ELR (cell line): ENCODE measurements around the gene FAM107B.
"Not testable (repeated sequence)": the region's sequence is repeated elsewhere in the genome, so short reads cannot be mapped to it uniquely, and the experiment has no call there.

Experiments used
- DNase-seq: peaks from one replicate; pipeline ENCODE4 v3.0.0-alpha.2; 2015; ENCODE audit warnings: low read depth

Gene FAM107B

DNA sequence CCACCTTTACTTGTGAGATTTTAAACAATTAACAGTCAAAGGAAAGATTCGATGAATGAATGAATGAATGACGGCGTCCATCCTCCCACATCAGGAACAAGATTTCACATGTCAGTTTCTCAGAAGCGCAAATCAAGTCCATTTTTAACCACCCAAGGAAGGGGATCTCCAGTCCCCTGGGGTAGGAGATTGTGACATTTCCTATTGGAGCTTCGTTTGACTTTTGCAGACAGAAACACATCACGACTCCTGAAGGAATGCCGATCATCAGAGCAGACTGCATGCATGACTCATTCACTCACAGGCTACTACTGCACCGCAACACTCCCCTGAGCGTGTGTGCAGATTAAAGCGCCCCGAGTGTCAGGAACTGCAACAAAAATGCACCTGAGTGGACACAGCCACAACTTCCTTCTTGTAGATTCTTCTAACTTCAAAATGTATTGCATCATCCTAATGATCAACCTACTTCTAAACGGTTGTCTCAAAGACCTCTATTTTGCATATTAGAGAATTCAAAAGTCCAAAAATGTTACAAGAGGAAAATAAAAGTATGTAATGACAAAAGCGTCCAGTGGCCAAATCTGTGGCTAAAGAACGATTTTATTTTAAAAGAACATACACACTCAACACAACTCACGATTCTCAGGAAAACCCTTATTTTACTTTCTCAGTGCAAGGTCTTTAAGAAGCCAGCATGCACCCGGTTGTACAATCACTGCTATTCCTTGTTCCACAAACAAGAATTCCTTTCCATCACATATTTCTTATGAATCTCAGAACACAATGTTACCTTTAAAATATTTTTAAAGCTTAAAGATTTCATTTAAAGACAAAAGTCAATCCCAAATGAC is 172.6 kb downstream of the FAM107B start:
- peak; percentile 94 for DNase-seq

DNA sequence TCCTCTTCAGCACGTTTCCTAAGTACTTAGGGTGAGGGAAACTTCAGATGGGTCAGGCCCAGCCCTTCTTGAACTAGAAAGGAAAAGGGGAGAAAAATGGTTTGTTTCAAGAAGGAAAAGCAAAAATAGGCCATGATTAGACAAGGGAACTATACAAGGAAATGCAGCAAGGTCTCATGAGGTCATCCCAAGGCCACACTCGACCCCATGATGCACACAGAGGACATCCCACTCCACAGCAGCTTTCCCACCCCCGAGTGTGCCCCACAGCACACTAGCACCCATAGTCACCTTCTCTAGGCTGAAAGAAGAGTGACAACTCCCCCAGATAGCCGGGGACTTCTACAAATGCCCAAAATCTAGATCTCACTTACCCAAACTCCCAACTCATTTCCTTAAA is 173.4 kb downstream of the FAM107B start:
- no peak for DNase-seq

DNA sequence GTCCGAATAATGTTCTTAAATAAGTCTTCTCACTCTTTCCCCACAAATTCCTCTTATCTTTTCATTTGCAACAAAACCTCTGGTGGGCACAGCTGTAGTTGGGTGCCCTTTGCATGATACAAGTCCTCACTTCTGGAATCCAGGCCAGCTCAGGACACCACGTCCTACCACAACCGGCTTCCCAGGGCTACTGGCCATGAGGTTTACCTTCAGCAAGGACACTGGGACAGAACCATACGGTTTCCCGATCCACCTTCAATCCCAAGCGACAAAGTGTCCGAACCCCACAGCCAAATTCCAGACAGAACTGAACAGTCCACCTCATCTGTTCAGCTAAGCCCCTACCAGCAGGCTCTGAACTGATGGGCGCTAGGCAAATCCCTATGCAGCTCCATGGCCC is 174.6 kb downstream of the FAM107B start:
- DNase-seq: no peak

DNA sequence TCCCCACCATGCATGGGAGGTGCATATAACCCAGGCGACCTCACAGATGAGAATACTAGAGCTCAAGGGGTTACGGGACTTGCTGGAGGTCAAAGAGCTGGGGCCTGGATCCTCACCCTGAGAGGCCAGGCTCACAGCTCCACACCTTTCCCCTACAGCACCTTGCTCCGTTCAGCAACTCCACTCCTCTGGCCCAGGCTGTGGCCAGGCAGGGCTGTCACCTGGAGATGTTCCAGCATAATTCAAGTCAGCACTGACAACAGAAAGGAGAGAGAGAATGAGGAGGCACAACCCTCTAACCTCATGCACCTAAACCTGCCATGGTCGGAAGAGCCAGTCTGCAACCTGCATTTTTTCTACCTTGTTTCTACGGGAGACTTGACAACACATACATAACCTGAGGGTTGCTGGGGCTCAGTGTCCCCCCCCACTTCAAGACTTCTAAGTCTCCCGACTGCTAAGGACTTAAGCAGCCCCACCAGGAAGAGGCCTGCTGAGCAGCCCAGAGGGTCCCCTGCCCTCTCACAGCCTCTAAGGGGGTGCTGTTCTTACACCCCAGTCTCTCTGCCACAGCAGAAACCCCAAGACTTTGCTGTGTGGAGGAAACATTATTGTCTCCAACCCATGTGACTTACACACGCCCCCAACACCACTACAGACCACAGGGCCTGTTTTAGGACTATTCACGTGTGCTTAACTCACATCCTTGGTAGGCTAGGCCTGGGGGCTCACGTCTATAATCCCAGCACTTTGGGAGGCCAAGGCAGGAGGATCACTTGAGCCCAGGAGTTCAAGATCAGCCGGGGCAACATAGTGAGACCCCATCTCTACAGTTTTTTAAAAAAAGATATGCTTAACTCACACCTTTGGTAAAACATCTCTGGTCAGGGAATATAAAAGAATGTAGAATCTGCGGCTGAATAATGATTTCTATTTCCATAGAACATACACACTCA is 175.6 kb downstream of the FAM107B start:
- DNase-seq: no peak

DNA sequence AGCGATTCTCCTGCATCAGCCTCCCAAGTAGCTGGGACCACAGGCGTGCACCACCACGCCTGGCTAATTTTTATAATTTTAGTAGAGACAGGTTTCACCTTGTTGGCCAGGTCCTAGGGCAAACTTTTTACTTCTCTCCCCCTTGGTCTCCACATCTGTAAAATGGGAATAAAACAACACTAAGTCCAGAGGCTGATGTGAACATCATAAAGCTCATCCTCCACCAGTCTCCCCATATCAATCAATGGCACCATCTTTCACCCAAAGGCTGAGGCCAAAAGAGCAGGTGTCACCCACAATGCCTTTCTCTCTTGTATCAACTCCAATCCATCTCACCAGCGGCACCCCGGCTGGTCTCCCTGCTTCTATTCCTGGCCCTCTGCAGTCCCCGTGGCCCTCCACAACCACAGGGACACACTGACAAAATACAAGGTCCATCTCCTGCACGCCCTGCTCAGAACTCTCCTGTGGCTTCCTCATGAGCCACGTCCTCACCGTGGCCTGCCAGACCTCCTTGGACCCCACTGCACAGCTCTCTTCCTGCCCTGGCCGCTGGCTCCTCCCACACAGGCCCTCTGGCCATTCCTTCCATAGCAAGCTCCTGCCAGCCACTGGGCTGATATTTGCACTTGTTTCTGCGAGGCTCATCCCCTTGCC is 179.0 kb downstream of the FAM107B start:
- no peak for DNase-seq

DNA sequence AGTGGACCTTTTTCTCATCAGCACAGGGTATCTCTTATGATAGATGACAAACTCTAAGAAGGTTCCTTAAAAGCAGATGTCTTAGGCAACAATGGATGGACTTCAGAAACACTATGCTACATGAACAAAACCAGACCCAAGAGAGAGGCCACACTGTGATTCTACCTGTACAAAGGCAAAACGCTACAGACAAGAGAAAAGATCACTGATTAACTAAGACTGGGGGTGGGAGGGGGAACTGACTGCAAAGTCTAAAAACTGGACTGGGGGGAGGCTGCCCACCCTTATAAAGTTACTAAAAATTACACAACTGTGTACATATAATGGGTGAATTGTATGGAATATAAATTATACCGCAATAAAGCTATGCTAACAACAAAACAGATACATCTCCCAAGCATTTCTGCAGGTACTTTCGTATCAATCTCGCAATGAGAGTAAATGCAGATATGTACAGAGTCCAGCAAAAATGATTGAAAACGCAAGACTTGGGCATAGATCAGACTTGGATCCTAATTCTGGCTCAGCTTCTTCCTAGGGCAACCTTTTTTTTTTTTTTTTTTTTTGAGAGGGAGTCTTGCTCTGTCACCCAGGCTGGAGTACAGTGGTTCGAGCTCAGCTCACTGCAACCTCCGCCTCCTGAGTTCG is 179.7 kb downstream of the FAM107B start:
- DNase-seq: no peak

DNA sequence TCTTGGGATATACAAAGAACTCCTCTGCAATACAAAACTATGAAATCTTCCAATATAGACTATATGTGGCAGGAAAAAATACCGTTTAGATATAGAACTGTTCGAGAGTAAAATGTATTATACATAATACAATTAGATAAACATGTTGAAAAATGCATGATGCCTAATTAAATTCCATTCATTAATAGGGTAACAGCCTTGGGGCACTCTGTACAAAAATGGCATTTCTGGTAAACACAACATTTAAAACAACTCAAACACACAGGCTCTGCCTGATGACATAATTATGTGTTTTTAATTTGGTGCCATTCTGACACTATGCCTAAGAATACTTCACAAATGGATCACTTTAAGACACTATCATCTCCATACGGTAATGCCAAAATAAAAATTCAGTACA is 180.9 kb downstream of the FAM107B start:
- no peak for DNase-seq

DNA sequence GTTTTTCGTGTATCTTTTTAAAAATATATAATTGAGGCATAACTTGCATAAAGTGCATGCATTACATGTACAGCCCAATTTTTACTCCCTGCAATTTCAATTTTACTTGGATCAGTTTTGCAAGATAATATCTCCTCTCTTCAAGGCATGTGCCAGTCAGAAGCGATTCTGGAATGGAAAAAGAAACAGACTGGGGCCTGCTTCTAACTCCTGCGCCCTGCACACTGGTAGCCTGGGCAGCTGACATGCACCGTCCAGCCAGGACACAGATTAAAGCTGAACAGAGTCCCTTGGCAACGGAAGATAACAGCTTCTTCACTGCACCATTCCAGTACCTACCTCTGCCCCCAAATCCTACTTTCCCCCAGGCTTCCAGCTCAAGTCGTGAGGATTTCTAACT is 182.1 kb downstream of the FAM107B start:
- DNase-seq: no peak

DNA sequence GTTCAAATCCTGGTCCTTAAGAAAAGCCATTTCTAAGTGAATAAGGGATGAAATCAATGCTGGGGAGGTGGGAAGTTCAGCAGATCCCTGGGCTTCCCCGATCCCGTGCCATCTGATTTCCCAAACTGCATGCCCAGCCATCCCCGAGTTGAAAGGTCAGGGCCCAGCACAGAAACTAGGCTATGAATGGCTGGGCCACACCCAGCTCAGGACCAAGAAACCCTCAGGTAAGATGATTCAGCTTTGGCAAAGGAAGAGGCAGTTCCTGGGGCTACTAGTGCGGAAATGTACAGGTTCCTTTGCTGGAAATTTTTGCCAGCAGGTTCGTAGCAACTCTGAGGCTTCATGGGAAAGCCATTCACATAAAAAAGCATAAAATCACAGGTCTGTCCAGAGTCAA is 182.7 kb downstream of the FAM107B start:
- no peak for DNase-seq

DNA sequence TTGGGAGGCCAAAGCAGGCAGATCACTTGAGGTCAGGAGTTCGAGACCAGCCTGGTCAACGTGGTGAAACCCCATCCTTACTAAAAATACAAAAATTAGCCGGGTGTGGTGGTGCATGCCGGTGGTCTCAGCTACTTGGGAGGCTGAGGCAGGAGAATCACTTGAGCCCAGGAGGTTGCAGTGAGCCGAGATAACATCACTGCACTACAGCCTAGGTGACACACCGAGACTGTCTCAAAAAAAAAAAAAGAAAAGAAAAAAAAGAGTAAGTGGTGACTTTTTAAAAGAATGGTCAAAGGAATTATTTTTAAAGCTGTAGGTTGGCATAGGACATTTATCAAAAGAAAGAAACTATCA is 185.8 kb downstream of the FAM107B start:
- not testable (repeated sequence) for DNase-seq

DNA sequence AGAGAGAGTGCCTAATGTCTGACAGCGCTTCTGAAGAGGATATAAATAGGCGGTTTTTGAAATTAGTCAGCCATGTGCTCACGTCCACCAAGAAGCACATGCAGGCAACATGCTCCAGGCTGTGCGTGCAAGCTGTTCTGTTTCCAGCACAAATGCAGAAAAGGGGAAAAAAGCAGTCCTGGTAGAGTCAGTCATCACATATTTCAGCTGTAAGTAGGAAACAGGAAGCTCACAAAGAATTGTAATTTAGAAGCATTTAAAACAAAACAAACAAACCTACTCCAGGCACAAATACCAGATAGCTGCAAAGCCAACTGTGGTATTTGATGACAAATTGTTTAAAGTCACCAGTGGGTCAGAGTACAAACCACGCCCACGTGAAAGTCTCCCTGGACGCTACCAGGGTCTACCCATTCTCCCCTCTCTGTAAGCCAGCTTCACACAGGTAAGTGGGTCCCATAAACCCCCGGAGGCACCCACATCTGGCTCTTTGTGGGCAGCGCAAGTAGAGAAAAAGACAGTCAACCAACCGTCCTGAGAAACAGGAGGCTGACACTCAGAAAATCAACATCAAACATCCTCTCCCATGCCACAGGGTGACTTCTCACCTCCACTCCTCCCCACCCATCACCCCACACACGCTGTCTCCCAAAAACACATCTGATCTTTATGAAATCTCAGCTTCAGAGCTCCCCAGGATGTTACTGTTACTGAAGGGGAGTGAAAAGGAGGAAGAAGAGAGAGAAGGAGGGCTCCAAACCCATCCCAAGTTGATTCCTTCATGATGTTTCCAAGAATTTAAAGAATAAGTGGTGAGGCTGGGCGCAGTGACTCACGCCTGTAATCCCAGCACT is 186.4 kb downstream of the FAM107B start:
- DNase-seq: peak; percentile 98

DNA sequence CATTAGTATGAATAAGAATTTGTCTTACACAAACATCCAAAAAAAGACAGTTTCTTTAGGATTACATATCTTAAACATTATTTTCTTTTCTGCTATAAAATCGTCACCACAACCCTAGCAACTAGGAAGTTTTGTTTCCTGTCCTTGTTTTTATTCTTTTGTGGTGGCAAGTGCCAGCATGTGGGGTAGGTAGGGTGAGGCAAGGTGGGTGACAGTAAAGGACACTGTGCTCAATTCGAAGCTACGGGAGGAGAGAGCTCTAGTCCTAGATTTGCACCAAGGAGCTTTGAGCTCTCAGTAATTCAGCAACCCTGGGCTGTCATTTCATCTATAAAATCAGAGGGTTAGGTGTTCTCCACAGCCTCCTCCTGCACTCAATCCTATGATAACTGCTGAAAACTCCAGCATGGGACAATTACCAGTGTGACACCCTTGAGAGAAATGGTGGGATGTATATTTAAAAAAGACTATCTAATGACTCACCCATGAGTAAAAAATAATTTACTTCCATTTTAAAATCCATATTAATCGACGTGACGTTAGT is 187.1 kb downstream of the FAM107B start:
- DNase-seq: no peak

DNA sequence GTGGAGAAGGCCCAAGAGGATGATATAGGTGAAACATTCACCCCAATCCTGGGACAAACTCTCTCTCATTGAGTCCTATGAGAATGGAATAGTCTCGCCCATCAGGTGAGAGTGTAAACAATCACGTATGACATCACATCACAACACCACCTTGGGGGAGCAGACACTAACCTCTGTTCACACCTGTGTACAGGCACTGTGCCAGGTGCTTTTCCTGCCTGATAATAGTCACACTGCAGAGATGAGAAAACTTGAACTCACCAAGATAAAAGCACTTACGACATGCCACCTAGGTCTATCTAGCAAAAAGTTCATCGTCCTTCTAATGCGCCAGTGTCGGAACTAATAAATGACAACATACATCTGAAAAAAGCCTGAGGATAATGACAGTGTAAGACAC is 187.8 kb downstream of the FAM107B start:
- no peak for DNase-seq

DNA sequence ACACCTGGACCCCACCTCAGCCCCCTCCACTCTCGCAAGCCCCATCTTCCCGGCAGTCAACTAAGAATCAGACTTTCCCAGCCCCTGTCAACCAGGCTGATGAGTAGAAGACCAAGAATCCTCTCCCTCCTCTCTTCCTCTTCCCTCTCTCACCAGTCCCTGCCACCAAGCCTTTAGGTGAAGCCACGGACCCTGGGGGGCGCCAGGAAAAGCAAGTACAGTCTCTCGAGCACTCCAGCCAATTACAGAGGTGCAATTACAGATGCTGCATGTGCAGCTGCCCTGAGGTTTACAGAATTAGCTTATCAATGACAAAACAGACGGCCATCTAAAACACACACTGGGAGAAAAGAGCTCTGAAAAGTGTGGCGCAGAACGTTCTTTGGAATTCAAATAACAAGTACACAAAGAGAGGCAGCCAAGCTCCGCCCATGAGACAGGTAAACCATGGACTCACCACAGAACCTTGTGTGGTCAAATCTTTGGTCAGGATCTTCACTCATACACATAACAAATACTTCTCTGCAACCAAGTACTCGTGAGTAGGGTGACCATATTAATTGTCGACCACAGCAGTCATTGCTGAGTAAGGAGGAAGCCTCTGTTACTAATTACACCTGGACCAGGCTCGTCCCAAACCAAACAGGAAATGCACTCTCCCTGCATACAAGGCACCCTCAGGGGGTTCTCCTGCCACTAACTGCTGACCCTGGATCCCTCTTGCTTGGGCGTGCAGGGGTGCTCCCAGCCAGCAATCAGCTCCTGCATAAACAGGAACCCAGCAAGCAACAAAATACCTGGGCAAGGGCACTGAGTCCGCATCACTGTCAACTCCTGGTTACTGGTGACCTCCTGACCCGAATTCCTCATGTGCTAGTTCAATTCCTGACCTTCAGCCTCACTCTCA is 189.2 kb downstream of the FAM107B start:
- peak; percentile 35 for DNase-seq

DNA sequence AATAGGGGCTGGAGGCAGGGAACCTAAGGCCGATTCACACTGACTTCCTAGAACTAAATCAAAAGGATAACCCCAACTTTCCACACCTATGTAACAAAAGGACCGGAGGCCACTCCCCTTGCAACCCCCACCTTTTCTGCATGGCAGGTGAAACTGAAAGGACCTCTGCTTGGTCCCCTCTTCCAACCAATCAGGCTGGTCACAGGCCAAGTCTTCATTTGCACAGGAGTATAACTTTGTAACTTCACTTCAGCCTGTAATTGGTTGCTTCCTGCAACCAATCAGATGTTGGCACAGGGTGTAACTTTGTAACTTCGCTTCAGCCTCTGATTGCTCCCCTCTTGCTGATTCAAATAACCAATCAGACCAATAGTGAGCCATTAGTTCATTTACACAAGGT is 190.0 kb downstream of the FAM107B start:
- no peak for DNase-seq

DNA sequence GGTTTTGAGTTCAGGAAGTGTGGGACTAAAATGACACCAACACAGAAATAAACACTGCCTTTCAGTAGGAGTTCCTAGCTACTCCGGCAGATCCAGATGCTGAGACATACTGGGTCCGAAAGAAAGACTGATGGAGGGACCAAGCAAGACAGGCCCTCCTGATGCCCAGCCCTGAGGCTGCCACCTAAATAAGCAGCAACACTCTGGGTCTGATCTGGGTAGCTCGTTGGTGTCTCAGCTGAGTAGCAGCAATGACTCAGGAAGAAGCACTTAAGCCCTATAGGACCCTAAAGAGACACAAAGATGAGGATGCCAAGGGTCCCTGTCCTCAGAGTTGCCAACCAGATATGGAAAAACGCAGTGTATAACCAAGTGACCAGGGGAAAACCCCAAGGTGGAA is 190.7 kb downstream of the FAM107B start:
- DNase-seq: no peak

DNA sequence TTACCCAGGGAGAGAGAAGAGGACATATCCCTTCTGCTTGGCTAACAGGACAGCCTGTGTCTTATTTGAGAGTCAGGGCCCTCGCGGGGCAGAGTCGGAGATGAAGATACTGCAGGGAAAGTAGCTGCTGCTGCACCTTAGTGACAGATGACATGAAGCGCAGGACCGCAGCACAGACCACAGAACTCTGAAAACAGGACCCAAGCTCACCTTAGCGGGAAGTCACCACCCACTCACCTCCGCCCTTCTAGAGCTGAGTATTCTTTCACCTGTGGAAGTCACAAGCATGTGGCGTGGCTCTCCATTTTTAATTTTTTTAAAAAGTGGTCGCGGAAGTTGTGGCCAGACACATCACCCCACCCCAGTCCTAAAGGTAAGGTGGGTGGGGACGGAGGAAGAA is 191.4 kb downstream of the FAM107B start:
- no peak for DNase-seq

DNA sequence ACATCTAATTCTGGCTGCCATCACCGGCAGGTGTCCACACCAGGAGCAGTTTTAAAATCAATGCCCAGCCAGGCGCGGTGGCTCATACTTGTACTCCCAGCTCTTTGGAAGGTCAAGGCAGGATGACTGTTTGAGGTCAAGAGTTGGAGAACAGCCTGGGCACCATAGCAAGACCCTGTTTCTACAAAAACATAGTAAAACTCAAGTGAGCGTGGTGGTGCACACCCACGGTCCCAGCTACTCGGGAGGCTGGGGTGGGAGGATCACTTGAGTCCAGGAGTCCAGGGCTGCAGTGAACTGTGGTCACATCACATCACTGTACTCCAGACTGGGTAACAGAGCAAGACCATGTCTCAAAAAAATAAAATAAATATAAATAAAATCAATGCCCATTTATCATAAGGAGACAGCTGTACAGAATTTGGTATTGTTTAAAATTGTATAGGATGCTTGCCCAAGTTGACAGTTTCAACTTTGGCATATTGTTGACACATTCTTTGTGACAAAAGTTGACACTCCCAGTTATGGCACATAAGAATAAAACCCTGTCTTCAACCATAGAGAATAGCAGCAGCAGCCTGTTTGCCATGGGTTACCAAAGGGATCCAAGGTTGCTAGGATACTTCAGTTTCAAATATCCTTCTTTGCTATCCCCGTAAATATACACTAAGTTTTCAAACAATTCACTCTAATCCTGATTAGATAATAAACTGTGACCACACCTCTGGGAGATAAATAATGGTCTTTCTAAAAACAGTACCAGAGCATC is 193.0 kb downstream of the FAM107B start:
- no peak for DNase-seq
